Transverse colon (tissue), 4 donors: ENCODE results near the gene GDPGP1.

ENCODE experiments used
- EP300 ChIP-seq: sonication (generic); formaldehyde crosslinking; IDR thresholded peaks from one replicate; pipeline ENCODE4 v1.6.1; 2017; ENCODE audit warnings: antibody characterized with exemption, low read depth
- POLR2A ChIP-seq: fragments of 450-650 bp; IDR thresholded peaks from one replicate; pipeline ENCODE4 v1.6.1; 2016; ENCODE audit warnings: antibody characterized with exemption, mild to moderate bottlenecking, moderate library complexity
- POLR2AphosphoS5 ChIP-seq, 3 donors: sonication (generic); formaldehyde crosslinking; IDR thresholded peaks; one replicate each; pipeline ENCODE4 v1.6.1; 2016; ENCODE audit warnings: antibody characterized with exemption in 3 of 3
- TF ChIP-seq, protein P1 (sequence below), 5 experiments: fragments of 200-600 bp in 3 of 5; fragments of 450-650 bp in 2 of 5; sonication (generic) in 3 of 5; IDR thresholded peaks; 1 replicate in 2 of 5; 2 replicates in 3 of 5; pipeline ENCODE4 v1.5.1; 2016 to 2017; ENCODE audit warnings: antibody characterized with exemption in 5 of 5, inconsistent platforms in 3 of 5, mild to moderate bottlenecking in 2 of 5, moderate library complexity in 1 of 5

DNA sequence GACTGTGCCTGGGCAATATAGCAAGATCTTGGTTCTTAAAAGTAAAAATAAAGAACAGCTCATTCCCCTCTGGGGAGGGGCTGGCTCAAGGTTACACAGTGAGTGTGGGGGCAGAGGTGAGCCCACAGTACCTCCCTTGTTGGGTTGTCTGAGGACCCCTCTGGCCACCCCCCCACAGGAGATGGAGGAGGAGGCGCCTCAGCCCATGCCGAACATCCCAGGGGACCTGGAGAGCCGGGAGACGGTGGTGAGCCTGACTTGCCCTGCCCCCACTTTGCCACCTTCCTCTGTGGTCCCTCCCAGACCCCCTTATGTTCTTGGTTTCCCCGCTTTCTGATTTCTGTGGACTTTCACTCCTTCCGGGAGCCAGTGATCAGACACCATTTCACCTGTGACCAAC is 60.1 kb downstream of the GDPGP1 start:
- TF ChIP-seq POLR2AphosphoS5 (IDR thresholded peaks at IDR 0.05) (no peak), POLR2A (no peak), EP300 (no peak)
- TF ChIP-seq, protein P1, sequence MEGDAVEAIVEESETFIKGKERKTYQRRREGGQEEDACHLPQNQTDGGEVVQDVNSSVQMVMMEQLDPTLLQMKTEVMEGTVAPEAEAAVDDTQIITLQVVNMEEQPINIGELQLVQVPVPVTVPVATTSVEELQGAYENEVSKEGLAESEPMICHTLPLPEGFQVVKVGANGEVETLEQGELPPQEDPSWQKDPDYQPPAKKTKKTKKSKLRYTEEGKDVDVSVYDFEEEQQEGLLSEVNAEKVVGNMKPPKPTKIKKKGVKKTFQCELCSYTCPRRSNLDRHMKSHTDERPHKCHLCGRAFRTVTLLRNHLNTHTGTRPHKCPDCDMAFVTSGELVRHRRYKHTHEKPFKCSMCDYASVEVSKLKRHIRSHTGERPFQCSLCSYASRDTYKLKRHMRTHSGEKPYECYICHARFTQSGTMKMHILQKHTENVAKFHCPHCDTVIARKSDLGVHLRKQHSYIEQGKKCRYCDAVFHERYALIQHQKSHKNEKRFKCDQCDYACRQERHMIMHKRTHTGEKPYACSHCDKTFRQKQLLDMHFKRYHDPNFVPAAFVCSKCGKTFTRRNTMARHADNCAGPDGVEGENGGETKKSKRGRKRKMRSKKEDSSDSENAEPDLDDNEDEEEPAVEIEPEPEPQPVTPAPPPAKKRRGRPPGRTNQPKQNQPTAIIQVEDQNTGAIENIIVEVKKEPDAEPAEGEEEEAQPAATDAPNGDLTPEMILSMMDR (IDR thresholded peaks at IDR 0.05), result no peak
